Myometrial cell (primary cell): ENCODE measurements around the gene GANC. TPM values are rescaled to one million over a fixed set of nuclear protein-coding genes. Genes with fewer than 3 reads are reported as not detected.

ENCODE experiments used
- total RNA-seq: library from RNA; depleted of rRNA; stranded (reverse); fragments of >200 nt; gene quantifications from 2 replicates; pipeline ENCODE4 v1.2.3, GENCODE V29; 2015

GANC gene, protein sequence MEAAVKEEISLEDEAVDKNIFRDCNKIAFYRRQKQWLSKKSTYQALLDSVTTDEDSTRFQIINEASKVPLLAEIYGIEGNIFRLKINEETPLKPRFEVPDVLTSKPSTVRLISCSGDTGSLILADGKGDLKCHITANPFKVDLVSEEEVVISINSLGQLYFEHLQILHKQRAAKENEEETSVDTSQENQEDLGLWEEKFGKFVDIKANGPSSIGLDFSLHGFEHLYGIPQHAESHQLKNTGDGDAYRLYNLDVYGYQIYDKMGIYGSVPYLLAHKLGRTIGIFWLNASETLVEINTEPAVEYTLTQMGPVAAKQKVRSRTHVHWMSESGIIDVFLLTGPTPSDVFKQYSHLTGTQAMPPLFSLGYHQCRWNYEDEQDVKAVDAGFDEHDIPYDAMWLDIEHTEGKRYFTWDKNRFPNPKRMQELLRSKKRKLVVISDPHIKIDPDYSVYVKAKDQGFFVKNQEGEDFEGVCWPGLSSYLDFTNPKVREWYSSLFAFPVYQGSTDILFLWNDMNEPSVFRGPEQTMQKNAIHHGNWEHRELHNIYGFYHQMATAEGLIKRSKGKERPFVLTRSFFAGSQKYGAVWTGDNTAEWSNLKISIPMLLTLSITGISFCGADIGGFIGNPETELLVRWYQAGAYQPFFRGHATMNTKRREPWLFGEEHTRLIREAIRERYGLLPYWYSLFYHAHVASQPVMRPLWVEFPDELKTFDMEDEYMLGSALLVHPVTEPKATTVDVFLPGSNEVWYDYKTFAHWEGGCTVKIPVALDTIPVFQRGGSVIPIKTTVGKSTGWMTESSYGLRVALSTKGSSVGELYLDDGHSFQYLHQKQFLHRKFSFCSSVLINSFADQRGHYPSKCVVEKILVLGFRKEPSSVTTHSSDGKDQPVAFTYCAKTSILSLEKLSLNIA (N-terminal part only)
- 13.8 and 18.6 TPM in 2 replicates for total RNA-seq

DNA sequence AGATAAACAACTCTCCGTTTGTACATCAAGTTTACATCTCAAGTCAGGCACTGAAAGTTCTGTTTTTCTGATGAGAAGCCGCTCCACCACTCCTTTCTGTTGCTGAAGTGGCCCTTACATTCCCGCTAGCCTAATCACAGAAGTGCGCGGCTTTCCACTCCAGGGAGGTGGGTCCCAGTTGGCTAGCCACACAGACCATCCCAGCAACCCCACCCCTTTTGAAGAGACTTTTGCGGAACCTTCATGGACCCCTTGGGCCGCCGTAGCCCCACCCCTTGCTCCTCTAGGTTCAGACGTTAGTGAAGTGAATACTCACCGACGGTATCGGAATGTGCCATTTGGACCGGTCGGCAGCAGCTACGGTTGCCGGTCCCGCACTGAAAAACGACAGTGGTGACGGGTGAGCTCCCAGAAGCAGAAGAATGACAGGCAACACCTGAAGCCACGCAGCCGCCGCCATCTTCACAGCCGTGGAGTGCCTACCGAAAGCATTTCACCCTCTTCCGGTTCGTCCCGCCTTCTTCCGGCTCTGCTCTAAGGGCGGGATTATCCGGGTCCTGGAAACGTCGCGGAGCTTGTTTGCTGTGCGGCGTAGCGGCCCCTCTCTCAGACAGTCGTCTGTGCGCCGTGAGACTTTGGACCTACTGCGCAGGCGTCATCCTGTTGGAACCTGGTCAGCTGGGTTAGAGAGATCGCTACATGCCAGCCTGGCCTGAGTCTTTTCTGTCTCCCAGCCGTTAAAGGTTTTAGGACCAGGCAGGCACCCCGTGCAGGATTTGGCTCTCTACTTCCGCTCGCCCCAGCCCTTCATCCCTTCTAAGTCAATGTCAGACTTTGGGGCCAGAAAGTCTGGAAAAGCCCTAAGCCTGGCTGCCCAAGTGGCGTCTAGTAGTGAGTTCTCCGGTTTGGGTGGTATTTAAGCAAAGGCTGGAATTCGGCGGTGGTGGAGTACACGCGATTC is at the start of gene GANC, which contains the start of gene TMEM87A:
GANC (plus strand) TSS at position 263 of the 961 bp plus-strand sequence. CDS start 1,281 bp downstream, outside the sequence.
TMEM87A (minus strand) TSS at position 495 of the 961 bp plus-strand sequence; CDS start at position 460, 35 bp downstream.

DNA sequence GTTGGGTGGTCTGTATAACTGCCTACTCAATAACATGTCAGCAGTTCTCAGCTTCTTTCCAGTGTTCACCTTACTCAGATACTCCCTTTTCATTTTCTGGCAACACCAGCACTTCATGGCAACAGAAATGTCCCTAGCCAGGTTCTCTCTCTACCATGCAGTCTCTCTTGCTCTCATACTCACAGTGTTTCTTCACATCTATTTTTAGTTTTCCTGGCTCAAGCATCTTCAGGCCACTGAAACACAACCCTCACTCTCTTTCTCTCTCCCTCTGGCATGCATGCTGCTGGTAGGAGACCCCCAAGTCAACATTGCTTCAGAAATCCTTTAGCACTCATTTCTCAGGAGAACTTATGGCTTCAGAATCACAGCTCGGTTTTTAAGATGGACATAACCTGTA is 86.2 kb downstream of the GANC start, which contains the start of gene CAPN3:
CAPN3 (plus strand) TSS at position 253 of the 400 bp plus-strand sequence. CDS start 305 bp downstream, outside the sequence.

Other genes with a start within 250 kb of the GANC start
- gene PLA2G4D, start 178.6 kb upstream of the GANC start, total RNA-seq, result not detected in 2 replicates
- not detected in 2 replicates for gene PLA2G4F, start 116.6 kb upstream of the GANC start, total RNA-seq
- 32.9 and 36.7 TPM in 2 replicates for gene VPS39, start 64.9 kb upstream of the GANC start, total RNA-seq
- gene TMEM87A, start 232 bp downstream of the GANC start, total RNA-seq, result 54.1 and 61.7 TPM in 2 replicates
- gene CAPN3, start 86.3 kb downstream of the GANC start, total RNA-seq, result 0.35 and 2.9 TPM in 2 replicates
- gene ZNF106, start 217.9 kb downstream of the GANC start, total RNA-seq, result 28.0 and 35.8 TPM in 2 replicates
- gene SNAP23, start 222.4 kb downstream of the GANC start, total RNA-seq, result 58.0 and 68.3 TPM in 2 replicates